PFSK-1 (cell line): ENCODE measurements around the gene LRIG3.

ENCODE experiments used
- FOXP2 ChIP-seq: optimal IDR thresholded peaks from 2 replicates; pipeline ENCODE3; 2011; ENCODE audit warnings: borderline replicate concordance, control low read depth, inconsistent platforms; ENCODE audit not compliant: insufficient read depth; ENCODE audit errors: extremely low read length, extremely low read depth
- POLR2AphosphoS5 ChIP-seq: IDR thresholded peaks from 2 replicates; pipeline ENCODE4 v1.6.1; 2012; ENCODE audit warnings: low read depth, mild to moderate bottlenecking, control low read depth, low read length, moderate library complexity
- REST ChIP-seq, 2 experiments: IDR thresholded peaks; 2 replicates each; pipeline versions ENCODE4 v1.6.1 to v1.8.0; 2011 to 2012; ENCODE audit warnings: low read depth in 2 of 2, low read length in 2 of 2, control low read depth in 1 of 2, inconsistent platforms in 1 of 2, mild to moderate bottlenecking in 1 of 2, moderate library complexity in 1 of 2; ENCODE audit not compliant: insufficient read depth in 1 of 2
- SIN3A ChIP-seq: IDR thresholded peaks from 2 replicates; pipeline ENCODE4 v1.6.1; 2012; ENCODE audit warnings: mild to moderate bottlenecking, low read length, moderate library complexity, borderline replicate concordance; ENCODE audit not compliant: insufficient read depth
- TAF1 ChIP-seq: IDR thresholded peaks from 2 replicates; pipeline ENCODE4 v1.6.1; 2012; ENCODE audit warnings: low read length, control low read depth, borderline replicate concordance; ENCODE audit not compliant: insufficient read depth

Gene LRIG3

GRCh38 chr12:58919231-58920101 lies 838 bp downstream of the LRIG3 start:
- TF ChIP-seq POLR2AphosphoS5, result peak; percentile 30; the same call in 1 of the 2 replicates
- TF ChIP-seq TAF1, result no peak; the same call in 1 of the 2 replicates

GRCh38 chr12:58918469-58918844 lies 1.8 kb downstream of the LRIG3 start:
- TF ChIP-seq FOXP2, result no peak
- TF ChIP-seq SIN3A, result peak; percentile 62; the same call in 1 of the 2 replicates

GRCh38 chr12:58917699-58918468 lies 2.4 kb downstream of the LRIG3 start:
- TF ChIP-seq TAF1 (no peak), REST (IDR thresholded peaks at IDR 0.05; ENCODE audit: insufficient read depth in 1 of 2, low read depth in 2 of 2, low read length in 2 of 2) (peak in 1 of 2 experiments; percentile 56; a peak in 1 of 4 replicates), SIN3A (peak; percentile 53; the same call in 1 of the 2 replicates), POLR2AphosphoS5 (no peak), FOXP2 (no peak)

GRCh38 chr12:58916921-58917511 lies 3.3 kb downstream of the LRIG3 start:
- no peak; the same call in 1 of the 2 replicates for TF ChIP-seq SIN3A
- TF ChIP-seq REST (IDR thresholded peaks at IDR 0.05; ENCODE audit: insufficient read depth in 1 of 2, low read depth in 2 of 2, low read length in 2 of 2), result no peak
- 0 out of 2 replicates have a peak, but pooled peaks have one; percentile 33 for TF ChIP-seq POLR2AphosphoS5

- no peak for TF ChIP-seq FOXP2
- no peak for TF ChIP-seq TAF1
Measured at GRCh38 chr12:58916161-58916621, 4.1 kb downstream of the LRIG3 start.

- no peak for TF ChIP-seq REST (IDR thresholded peaks at IDR 0.05; ENCODE audit: insufficient read depth in 1 of 2, low read depth in 2 of 2, low read length in 2 of 2)
- no peak for TF ChIP-seq TAF1
- TF ChIP-seq FOXP2, result no peak
- peak; percentile 28; the same call in 1 of the 2 replicates for TF ChIP-seq POLR2AphosphoS5
- TF ChIP-seq SIN3A, result peak; percentile 67; the same call in 1 of the 2 replicates
Measured at GRCh38 chr12:58915634-58916033, 4.7 kb downstream of the LRIG3 start.
